ENCODE measurements around the gene IL1RAPL2. TPM values are rescaled to one million over a fixed set of nuclear protein-coding genes. Genes with fewer than 3 reads are reported as not detected.

The IL1RAPL2 gene
- total and polyA plus RNA-seq, 2 donors (not counting 3 experiments of a cell fraction or from before 2014, with no cell fraction given) = not detected

DNA sequence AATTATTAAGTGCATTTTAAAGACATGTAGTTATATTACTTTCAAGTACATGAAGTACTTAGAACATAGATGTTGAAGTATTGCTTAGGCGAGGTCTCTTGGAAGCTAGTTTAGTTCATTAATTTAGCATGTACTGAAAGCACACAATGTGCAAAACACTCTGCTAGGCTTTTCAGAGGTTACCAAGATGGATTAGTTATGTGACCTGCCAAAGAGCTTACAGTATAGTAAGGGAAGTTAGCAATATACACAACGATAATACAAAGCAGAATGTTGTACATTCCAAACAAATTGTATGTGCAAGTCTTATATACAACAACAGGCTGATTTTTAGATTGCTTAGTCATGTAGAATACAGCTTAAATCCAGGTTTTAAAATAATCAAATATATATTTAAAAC is 1137.9 kb downstream of the IL1RAPL2 start:
- no peak for DNase-seq (ENCODE audit: low read depth, low spot score)
- no peak overlapping the region for H3K27ac ChIP-seq (ENCODE audit: insufficient read depth, low read depth, low read length)
- H3K9me3 ChIP-seq (replicated peaks; ENCODE audit: control insufficient read depth, insufficient read depth, low read length) = no peaks in the 10 kb centered on the region
- no peaks in the 10 kb centered on the region for H3K79me2 ChIP-seq (ENCODE audit: control insufficient read depth, insufficient read depth, low read length)
- no peaks in the 10 kb centered on the region for H3K4me1 ChIP-seq (ENCODE audit: control insufficient read depth, extremely low read depth, insufficient read depth, low read length)
- no peak for FAIRE-seq
- H3K4me2 ChIP-seq (ENCODE audit: insufficient read depth, low read length) = no peak overlapping the region
- ChIA-PET POLR2A (no interaction called here), CTCF (no interaction called here)
- intact Hi-C loops (cut with micrococcal nuclease) (loop anchor here (5.0 kb wide), 1 partner anchor 512 kb away; no protein-coding TSS in a partner anchor), dilution Hi-C loops (cut with MboI; ENCODE audit: extremely low pct_ligation_motif_present, low sequenced_read_pairs) (no loop called here)
- no peaks in the 10 kb centered on the region for H3K9me1 ChIP-seq (replicated peaks; ENCODE audit: control insufficient read depth, extremely low read depth, insufficient read depth, low read length)
- H3K36me3 ChIP-seq (ENCODE audit: control insufficient read depth in 2 of 2, extremely low read depth in 1 of 2, insufficient read depth in 2 of 2, low read length in 2 of 2) = no peaks in the 10 kb centered on the region
- no peak overlapping the region for H3K4me3 ChIP-seq (replicated peaks in 1 of 3; ENCODE audit: insufficient read depth in 1 of 3, low read depth in 1 of 3, low read length in 3 of 3)
- TF ChIP-seq MAX (IDR thresholded peaks at IDR 0.05; ENCODE audit: insufficient read depth, insufficient read length) = no peak
- TF ChIP-seq MYC (IDR thresholded peaks at IDR 0.05; ENCODE audit: low read depth, low read length) = no peak
- TF ChIP-seq CTCF (IDR thresholded peaks at IDR 0.05; ENCODE audit: extremely low read depth in 1 of 2, insufficient read depth in 1 of 2, low read depth in 1 of 2, low read length in 2 of 2) = no peak
- no peak for TF ChIP-seq POLR2AphosphoS5 (IDR thresholded peaks at IDR 0.05; ENCODE audit: insufficient read depth, low read depth, low read length)
- TF ChIP-seq POLR2A (IDR thresholded peaks at IDR 0.05; ENCODE audit: low read depth, low read length) = no peak
- TF ChIP-seq FOS (IDR thresholded peaks at IDR 0.05; ENCODE audit: borderline replicate concordance, insufficient read depth, low read length) = no peak
- no peak for TF ChIP-seq GATA2 (IDR thresholded peaks at IDR 0.05; ENCODE audit: insufficient read depth, insufficient read length, low read depth, low read length)
- no peak for TF ChIP-seq JUN (IDR thresholded peaks at IDR 0.05; ENCODE audit: borderline replicate concordance, insufficient read depth, insufficient read length, low read depth)
- TF ChIP-seq EZH2 (IDR thresholded peaks at IDR 0.05; ENCODE audit: borderline replicate concordance, low read depth, low read length, severe bottlenecking) = no peak
- no peak overlapping the region for H3K9ac ChIP-seq (replicated peaks; ENCODE audit: extremely low read depth, insufficient read depth, low read length)
- no peaks in the 10 kb centered on the region for H4K20me1 ChIP-seq (replicated peaks; ENCODE audit: control insufficient read depth, extremely low read depth, insufficient read depth, low read length)
- no TSS peak for BruUV-seq (replicated peaks)
- no peaks in the 10 kb centered on the region for H3K27me3 ChIP-seq (ENCODE audit: control insufficient read depth in 2 of 2, insufficient read depth in 2 of 2, low read length in 2 of 2)
- H2AFZ ChIP-seq (ENCODE audit: low read depth, low read length) = no peak overlapping the region
